NCI-H2081 treated with DMSO at 0.1 percent for 48 hours (cell line): ENCODE data around the gene PTK7.
A peak's percentile ranks its signal among the peaks of the same experiment; 100 is the strongest.
"Not testable (repeated sequence)": the region's sequence is repeated elsewhere in the genome, so short reads cannot be mapped to it uniquely, and the experiment has no call there.

Experiments
- DNase-seq: peaks from one replicate; lab custom pipeline; 2025; lab: John Stamatoyannopoulos, UW

PTK7 gene

GRCh38 chr6:43075670-43076463, at the start of gene PTK7:
PTK7 (plus strand) TSS chr6:43076314; CDS start chr6:43076489, 175 bp downstream.
- DNase-seq: no peak

GRCh38 chr6:43026365-43026764, 49.7 kb upstream of the PTK7 start:
- DNase-seq: no peak

GRCh38 chr6:43029120-43029519, 47.0 kb upstream of the PTK7 start:
- DNase-seq: no peak

GRCh38 chr6:43032326-43032725, 43.8 kb upstream of the PTK7 start:
- no peak for DNase-seq

- no peak for DNase-seq
These were observed 42.5 kb upstream of the PTK7 start for GRCh38 chr6:43033496-43034189.

GRCh38 chr6:43034190-43034525, 42.0 kb upstream of the PTK7 start:
- DNase-seq: no peak

- no peak for DNase-seq
These were observed 40.5 kb upstream of the PTK7 start for GRCh38 chr6:43035495-43036194.

GRCh38 chr6:43036712-43037111, 39.4 kb upstream of the PTK7 start:
- no peak for DNase-seq

- no peak for DNase-seq
These were observed 38.9 kb upstream of the PTK7 start for GRCh38 chr6:43037197-43037596.

- no peak for DNase-seq
These were observed 38.4 kb upstream of the PTK7 start for GRCh38 chr6:43037706-43038105.

GRCh38 chr6:43038727-43039126, 37.4 kb upstream of the PTK7 start:
- DNase-seq: no peak

GRCh38 chr6:43040542-43041257, 35.4 kb upstream of the PTK7 start:
- no peak for DNase-seq

- DNase-seq: not testable (repeated sequence)
These were observed 34.6 kb upstream of the PTK7 start for GRCh38 chr6:43041475-43041874.

GRCh38 chr6:43043310-43043709, 32.8 kb upstream of the PTK7 start:
- no peak for DNase-seq

GRCh38 chr6:43045371-43045930, 30.7 kb upstream of the PTK7 start:
- DNase-seq: no peak

- DNase-seq: no peak
These were observed 28.1 kb upstream of the PTK7 start for GRCh38 chr6:43047998-43048397.

GRCh38 chr6:43050981-43051380, 25.1 kb upstream of the PTK7 start:
- DNase-seq: no peak

GRCh38 chr6:43052225-43052841, 23.8 kb upstream of the PTK7 start:
- no peak for DNase-seq

- no peak for DNase-seq
These were observed 23.1 kb upstream of the PTK7 start for GRCh38 chr6:43052842-43053544.

- peak; percentile 57 for DNase-seq
These were observed 22.4 kb upstream of the PTK7 start, which contains the start of gene CUL7 for GRCh38 chr6:43053545-43054205. CUL7 (minus strand) TSS chr6:43053851; CDS start chr6:43052788, 1,063 bp downstream.
